Measurements from ENCODE around the gene PRKCZ. TPM values are rescaled to one million over a fixed set of nuclear protein-coding genes. Genes with fewer than 3 reads are reported as not detected.

PRKCZ gene
- total RNA-seq, 1 donor from 2014 or later: 32.6 TPM

DNA sequence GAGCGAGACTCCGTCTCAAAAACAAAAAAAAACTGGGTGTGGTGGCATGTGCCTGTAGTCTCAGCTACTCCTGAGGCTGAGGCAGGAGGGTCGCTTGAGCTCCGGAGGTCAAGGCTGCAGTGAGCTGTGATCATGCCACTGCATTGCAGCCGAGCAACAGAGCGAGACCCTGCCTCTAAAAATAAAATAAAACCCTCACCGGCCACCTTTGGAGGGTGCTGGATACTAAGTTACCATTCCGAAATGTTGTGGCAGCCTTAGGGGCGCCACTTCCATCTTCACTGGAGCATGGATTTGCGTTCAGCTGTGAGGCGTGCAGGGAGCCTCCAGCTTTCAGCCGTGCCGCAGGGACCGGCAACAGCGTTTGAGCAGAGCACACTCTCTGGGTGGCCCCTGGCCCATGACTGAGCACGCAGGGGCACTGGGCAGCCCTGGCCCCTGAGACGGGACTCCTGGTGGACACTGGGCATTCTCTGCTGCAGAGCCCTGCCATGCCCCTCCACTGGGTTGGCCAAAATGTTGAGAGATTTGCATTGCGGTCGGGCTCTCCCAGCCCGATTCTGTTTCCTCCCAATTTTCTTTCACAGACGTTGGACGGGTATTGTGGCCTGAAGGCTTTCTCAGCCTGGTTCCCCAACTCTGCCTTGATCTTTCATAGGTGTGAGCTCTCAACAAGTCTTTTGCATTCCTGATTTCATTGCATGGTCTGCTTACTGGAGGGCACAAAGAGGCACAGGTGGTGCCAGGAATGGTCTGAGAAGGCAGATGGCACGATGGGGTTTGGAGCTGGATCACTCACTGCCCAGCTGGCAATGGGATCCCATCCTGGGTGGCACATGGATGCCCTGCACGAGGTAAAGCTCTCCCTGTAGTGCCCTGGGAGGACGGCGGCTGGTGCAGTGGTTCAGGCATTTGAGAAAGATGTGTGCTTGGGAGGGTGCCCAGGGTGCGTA lies 40.8 kb upstream of the PRKCZ start:
- Histone ChIP-seq H3K36me3 (ENCODE audit: insufficient read depth, low read length) (no peaks in the 10 kb centered on the region), H3K27me3 (ENCODE audit: insufficient read depth, low read length) (peaks cover 13% of the 10 kb centered on the region), H3K9me3 (ENCODE audit: insufficient read depth, low read depth, low read length) (no peaks in the 10 kb centered on the region), H3K4me2 (ENCODE audit: low read length) (no peak overlapping the region), H3K4me3 (ENCODE audit: insufficient read depth, low read depth, low read length) (no peak overlapping the region), H3K27ac (ENCODE audit: low read depth, low read length) (no peak overlapping the region), H3K9ac (ENCODE audit: low read length) (no peak overlapping the region), H3K4me1 (ENCODE audit: insufficient read depth, low read length) (no peaks in the 10 kb centered on the region), H2AFZ (ENCODE audit: low read depth, low read length) (no peak overlapping the region), H4K20me1 (ENCODE audit: insufficient read depth, low read length) (no peaks in the 10 kb centered on the region), H3K79me2 (ENCODE audit: insufficient read depth, low read length) (no peaks in the 10 kb centered on the region)
- DNase-seq (ENCODE audit: low read depth): no peak
- no peak for TF ChIP-seq EZH2 (IDR thresholded peaks at IDR 0.05; ENCODE audit: insufficient read depth, low read length)
- TF ChIP-seq, protein P1, sequence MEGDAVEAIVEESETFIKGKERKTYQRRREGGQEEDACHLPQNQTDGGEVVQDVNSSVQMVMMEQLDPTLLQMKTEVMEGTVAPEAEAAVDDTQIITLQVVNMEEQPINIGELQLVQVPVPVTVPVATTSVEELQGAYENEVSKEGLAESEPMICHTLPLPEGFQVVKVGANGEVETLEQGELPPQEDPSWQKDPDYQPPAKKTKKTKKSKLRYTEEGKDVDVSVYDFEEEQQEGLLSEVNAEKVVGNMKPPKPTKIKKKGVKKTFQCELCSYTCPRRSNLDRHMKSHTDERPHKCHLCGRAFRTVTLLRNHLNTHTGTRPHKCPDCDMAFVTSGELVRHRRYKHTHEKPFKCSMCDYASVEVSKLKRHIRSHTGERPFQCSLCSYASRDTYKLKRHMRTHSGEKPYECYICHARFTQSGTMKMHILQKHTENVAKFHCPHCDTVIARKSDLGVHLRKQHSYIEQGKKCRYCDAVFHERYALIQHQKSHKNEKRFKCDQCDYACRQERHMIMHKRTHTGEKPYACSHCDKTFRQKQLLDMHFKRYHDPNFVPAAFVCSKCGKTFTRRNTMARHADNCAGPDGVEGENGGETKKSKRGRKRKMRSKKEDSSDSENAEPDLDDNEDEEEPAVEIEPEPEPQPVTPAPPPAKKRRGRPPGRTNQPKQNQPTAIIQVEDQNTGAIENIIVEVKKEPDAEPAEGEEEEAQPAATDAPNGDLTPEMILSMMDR (IDR thresholded peaks at IDR 0.05; ENCODE audit: insufficient read depth, low read depth, low read length): no peak
- Mint-ChIP-seq H3K4me3 (ENCODE audit: unreplicated experiment) (no peak overlapping the region), H3K27me3 (ENCODE audit: low read depth, unreplicated experiment) (peaks cover 36% of the 10 kb centered on the region), H3K36me3 (ENCODE audit: low read depth, unreplicated experiment) (no peaks in the 10 kb centered on the region), H3K27ac (ENCODE audit: unreplicated experiment) (no peak overlapping the region), H3K4me1 (ENCODE audit: low read depth, unreplicated experiment) (no peaks in the 10 kb centered on the region), H3K9me3 (ENCODE audit: unreplicated experiment) (no peaks in the 10 kb centered on the region)
- FAIRE-seq: no peak

DNA sequence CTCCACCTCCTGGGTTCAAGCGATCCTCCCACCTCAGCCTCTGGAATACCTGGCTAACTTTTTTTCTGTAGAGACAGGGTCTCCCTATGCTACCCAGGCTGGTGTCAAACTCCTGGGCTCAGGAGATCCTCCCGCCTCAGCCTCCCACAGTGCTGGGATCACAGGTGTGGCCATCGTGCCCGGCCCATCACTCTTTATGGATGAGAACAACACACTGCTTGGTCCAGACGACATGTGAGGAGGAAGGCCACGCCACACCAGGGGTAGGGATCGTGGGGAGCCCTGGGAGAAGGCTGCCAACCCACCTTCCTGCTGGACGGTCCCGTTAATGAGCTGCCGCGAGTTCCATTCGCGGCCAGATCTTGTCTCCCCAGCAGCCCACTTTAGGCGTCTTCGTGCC lies 36.0 kb upstream of the PRKCZ start:
- no peak overlapping the region for H3K27ac Mint-ChIP-seq (ENCODE audit: unreplicated experiment)
- Histone ChIP-seq H3K36me3 (ENCODE audit: insufficient read depth, low read length) (no peaks in the 10 kb centered on the region), H3K9ac (ENCODE audit: low read length) (no peak overlapping the region), H3K9me3 (ENCODE audit: insufficient read depth, low read depth, low read length) (no peaks in the 10 kb centered on the region), H2AFZ (ENCODE audit: low read depth, low read length) (no peak overlapping the region), H3K4me2 (ENCODE audit: low read length) (peak overlapping the region; percentile 82), H4K20me1 (ENCODE audit: insufficient read depth, low read length) (no peaks in the 10 kb centered on the region), H3K27me3 (ENCODE audit: insufficient read depth, low read length) (peaks cover 20% of the 10 kb centered on the region), H3K4me3 (ENCODE audit: insufficient read depth, low read depth, low read length) (no peak overlapping the region), H3K27ac (ENCODE audit: low read depth, low read length) (no peak overlapping the region), H3K4me1 (ENCODE audit: insufficient read depth, low read length) (no peaks in the 10 kb centered on the region), H3K79me2 (ENCODE audit: insufficient read depth, low read length) (no peaks in the 10 kb centered on the region)
- TF ChIP-seq, protein P1 (IDR thresholded peaks at IDR 0.05; ENCODE audit: insufficient read depth, low read depth, low read length): no peak
- TF ChIP-seq EZH2 (IDR thresholded peaks at IDR 0.05; ENCODE audit: insufficient read depth, low read length): no peak
- DNase-seq (ENCODE audit: low read depth) (no peak), FAIRE-seq (no peak)
- peaks cover 1% of the 10 kb centered on the region for H3K4me1 Mint-ChIP-seq (ENCODE audit: low read depth, unreplicated experiment)
- H3K36me3 Mint-ChIP-seq (ENCODE audit: low read depth, unreplicated experiment): no peaks in the 10 kb centered on the region
- H3K27me3 Mint-ChIP-seq (ENCODE audit: low read depth, unreplicated experiment): peaks cover 39% of the 10 kb centered on the region
- H3K4me3 Mint-ChIP-seq (ENCODE audit: unreplicated experiment): no peak overlapping the region
- no peaks in the 10 kb centered on the region for H3K9me3 Mint-ChIP-seq (ENCODE audit: unreplicated experiment)

Measured in astrocyte (in vitro differentiated cells and primary cell).